ENCODE results near the gene ATP7B.

Gene ATP7B

GRCh38 chr13:51955281-51955771 is 55.9 kb downstream of the ATP7B start:
- 94 to 95% methylated on average over 15 of the region's 15 CpGs for WGBS, 2 experiments
- Histone ChIP-seq H3K9me3 (ENCODE audit: control insufficient read depth, low read length) (no peaks in the 10 kb centered on the region), H3K27me3 (ENCODE audit: control insufficient read depth, insufficient read depth, low read length, poor library complexity, severe bottlenecking) (no peaks in the 10 kb centered on the region), H3K36me3 (ENCODE audit: control insufficient read depth, insufficient read depth, low read length) (no peaks in the 10 kb centered on the region), H3K4me3 (ENCODE audit: insufficient read depth, low read depth, low read length) (no peak overlapping the region), H3K4me1 (ENCODE audit: control insufficient read depth, insufficient read depth, low read length) (no peaks in the 10 kb centered on the region), H3K27ac (ENCODE audit: insufficient read depth, low read depth, low read length, poor library complexity, severe bottlenecking) (no peak overlapping the region)

GRCh38 chr13:51953347-51954195 is 57.7 kb downstream of the ATP7B start:
- no peak overlapping the region for H3K4me3 ChIP-seq (ENCODE audit: insufficient read depth, low read depth, low read length)
- whole genome bisulfite sequencing, 2 experiments: 72 to 87% methylated on average over 2 to 3 of the region's 3 CpGs
- H3K27me3 ChIP-seq (ENCODE audit: control insufficient read depth, insufficient read depth, low read length, poor library complexity, severe bottlenecking): no peaks in the 10 kb centered on the region

DNA sequence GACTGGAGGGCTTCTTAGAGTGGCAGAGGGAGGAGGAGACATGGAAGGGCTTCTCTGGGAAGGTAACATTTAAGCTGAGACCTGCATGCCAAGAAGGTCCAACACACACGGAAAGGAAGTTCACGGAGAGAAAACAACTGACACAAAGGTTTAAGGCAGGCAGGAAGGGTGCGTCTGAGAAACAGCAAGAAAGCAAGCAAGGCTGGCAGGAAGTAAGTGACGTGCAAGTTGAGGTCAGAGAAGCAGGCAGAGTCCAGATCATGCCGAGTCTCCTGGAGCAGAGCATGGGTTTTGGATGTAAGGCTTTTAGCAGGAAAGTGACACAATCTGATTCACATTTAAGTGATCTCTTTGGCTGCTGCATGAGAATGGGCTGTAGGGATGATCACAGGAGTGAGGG is 60.5 kb downstream of the ATP7B start:
- no peaks in the 10 kb centered on the region for H3K9me3 ChIP-seq (ENCODE audit: control insufficient read depth, low read length)
- H3K27ac ChIP-seq (ENCODE audit: insufficient read depth, low read depth, low read length, poor library complexity, severe bottlenecking): no peak overlapping the region
- H3K4me1 ChIP-seq (ENCODE audit: control insufficient read depth, insufficient read depth, low read length): no peaks in the 10 kb centered on the region
- H3K4me3 ChIP-seq (ENCODE audit: insufficient read depth, low read depth, low read length): no peak overlapping the region
- 94 to 96% methylated on average over 5 of the region's 5 CpGs for WGBS, 2 experiments
- H3K36me3 ChIP-seq (ENCODE audit: control insufficient read depth, insufficient read depth, low read length): no peaks in the 10 kb centered on the region
- no peaks in the 10 kb centered on the region for H3K27me3 ChIP-seq (ENCODE audit: control insufficient read depth, insufficient read depth, low read length, poor library complexity, severe bottlenecking)

More at GRCh38 chr13:51953347-51954195, 57.7 kb downstream of the ATP7B start:
- no peaks in the 10 kb centered on the region for H3K4me1 ChIP-seq (ENCODE audit: control insufficient read depth, insufficient read depth, low read length)
- H3K9me3 ChIP-seq (ENCODE audit: control insufficient read depth, low read length): no peaks in the 10 kb centered on the region
- no peak overlapping the region for H3K27ac ChIP-seq (ENCODE audit: insufficient read depth, low read depth, low read length, poor library complexity, severe bottlenecking)
- H3K36me3 ChIP-seq (ENCODE audit: control insufficient read depth, insufficient read depth, low read length): no peaks in the 10 kb centered on the region

DNA sequence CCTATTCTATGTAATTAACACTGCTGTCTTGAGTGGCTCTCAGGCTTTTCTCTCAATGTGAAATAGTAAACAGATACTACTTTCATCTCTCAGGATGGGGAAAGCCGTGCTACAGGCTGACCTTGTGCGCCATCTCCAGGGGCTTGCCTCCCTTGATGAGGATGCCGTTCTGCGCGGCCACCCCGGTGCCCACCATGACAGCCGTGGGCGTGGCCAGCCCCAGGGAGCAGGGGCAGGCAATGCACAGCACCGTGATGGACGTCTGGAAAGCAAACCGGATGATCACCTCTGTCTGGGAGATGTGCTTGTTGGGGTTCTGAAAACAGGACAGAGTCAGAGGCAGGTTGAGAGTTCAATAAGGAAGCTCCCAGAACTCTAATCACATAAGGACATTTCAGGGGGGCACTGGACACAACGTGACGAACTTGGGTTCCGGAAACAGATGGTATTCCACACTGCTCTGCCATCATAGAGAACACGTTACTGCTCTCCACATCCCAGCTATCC is 65.0 kb downstream of the ATP7B start:
- H3K4me1 ChIP-seq (ENCODE audit: control insufficient read depth, insufficient read depth, low read length): no peaks in the 10 kb centered on the region
- H3K9me3 ChIP-seq (ENCODE audit: control insufficient read depth, low read length): no peaks in the 10 kb centered on the region
- 94 to 95% methylated on average over 15 of the region's 15 CpGs for WGBS, 2 experiments
- H3K36me3 ChIP-seq (ENCODE audit: control insufficient read depth, insufficient read depth, low read length): no peaks in the 10 kb centered on the region
- H3K27me3 ChIP-seq (ENCODE audit: control insufficient read depth, insufficient read depth, low read length, poor library complexity, severe bottlenecking): no peaks in the 10 kb centered on the region
- H3K4me3 ChIP-seq (ENCODE audit: insufficient read depth, low read depth, low read length): no peak overlapping the region
- no peak overlapping the region for H3K27ac ChIP-seq (ENCODE audit: insufficient read depth, low read depth, low read length, poor library complexity, severe bottlenecking)

DNA sequence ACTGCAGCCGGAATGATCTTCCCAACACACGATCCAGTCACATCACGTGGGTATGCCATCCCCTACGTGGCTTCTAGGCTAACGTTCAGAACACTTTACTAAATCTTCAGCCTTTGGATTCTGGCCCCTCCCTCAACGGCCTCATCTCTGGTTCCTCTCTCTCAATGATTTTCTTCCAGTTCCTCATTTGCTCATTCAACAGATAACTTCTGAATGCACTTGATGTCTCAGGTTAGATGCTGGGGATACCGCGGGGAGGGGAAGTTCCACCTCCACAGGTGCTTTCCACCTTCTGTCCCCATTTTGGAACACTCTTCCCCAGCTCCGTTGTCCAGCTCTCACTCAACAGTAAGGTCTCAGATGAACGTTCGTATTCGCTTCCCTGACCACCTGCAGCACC is 66.1 kb downstream of the ATP7B start:
- WGBS, 2 experiments: 93% methylated on average over 12 of the region's 12 CpGs
- no peak overlapping the region for H3K4me3 ChIP-seq (ENCODE audit: insufficient read depth, low read depth, low read length)

GRCh38 chr13:51944428-51944827 is 66.8 kb downstream of the ATP7B start:
- no peak overlapping the region for H3K27ac ChIP-seq (ENCODE audit: insufficient read depth, low read depth, low read length, poor library complexity, severe bottlenecking)
- no peaks in the 10 kb centered on the region for H3K27me3 ChIP-seq (ENCODE audit: control insufficient read depth, insufficient read depth, low read length, poor library complexity, severe bottlenecking)

More for the DNA sequence above, 66.1 kb downstream of the ATP7B start:
- Histone ChIP-seq H3K9me3 (ENCODE audit: control insufficient read depth, low read length) (no peaks in the 10 kb centered on the region), H3K27me3 (ENCODE audit: control insufficient read depth, insufficient read depth, low read length, poor library complexity, severe bottlenecking) (no peaks in the 10 kb centered on the region), H3K36me3 (ENCODE audit: control insufficient read depth, insufficient read depth, low read length) (no peaks in the 10 kb centered on the region), H3K27ac (ENCODE audit: insufficient read depth, low read depth, low read length, poor library complexity, severe bottlenecking) (no peak overlapping the region), H3K4me1 (ENCODE audit: control insufficient read depth, insufficient read depth, low read length) (no peaks in the 10 kb centered on the region)

DNA sequence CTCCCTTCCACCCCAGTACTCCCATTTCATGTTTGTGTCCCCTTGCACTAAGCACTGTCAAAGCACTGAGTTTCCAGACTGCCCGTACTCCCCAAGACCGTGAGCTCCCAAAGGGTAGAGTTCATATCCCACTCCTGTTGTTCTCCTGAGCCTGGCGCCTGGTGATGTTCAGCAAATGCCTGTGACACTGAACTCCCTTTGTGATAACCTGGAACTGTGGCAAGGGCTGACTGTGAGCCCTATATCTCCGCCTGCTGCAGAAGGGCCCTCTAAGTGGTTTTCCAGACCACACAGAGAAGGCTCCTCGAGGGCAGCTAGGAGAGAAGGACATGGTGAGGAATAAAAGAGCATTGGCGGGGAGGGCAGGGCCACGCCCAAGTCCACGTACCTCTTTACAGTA is 67.5 kb downstream of the ATP7B start:
- 85 to 88% methylated on average over 8 of the region's 8 CpGs for WGBS, 2 experiments
- H3K4me3 ChIP-seq (ENCODE audit: insufficient read depth, low read depth, low read length): no peak overlapping the region
- no peaks in the 10 kb centered on the region for H3K9me3 ChIP-seq (ENCODE audit: control insufficient read depth, low read length)
- no peaks in the 10 kb centered on the region for H3K27me3 ChIP-seq (ENCODE audit: control insufficient read depth, insufficient read depth, low read length, poor library complexity, severe bottlenecking)
- no peaks in the 10 kb centered on the region for H3K36me3 ChIP-seq (ENCODE audit: control insufficient read depth, insufficient read depth, low read length)
- no peaks in the 10 kb centered on the region for H3K4me1 ChIP-seq (ENCODE audit: control insufficient read depth, insufficient read depth, low read length)
- H3K27ac ChIP-seq (ENCODE audit: insufficient read depth, low read depth, low read length, poor library complexity, severe bottlenecking): no peak overlapping the region

More at GRCh38 chr13:51944428-51944827, 66.8 kb downstream of the ATP7B start:
- Histone ChIP-seq H3K9me3 (ENCODE audit: control insufficient read depth, low read length) (no peaks in the 10 kb centered on the region), H3K36me3 (ENCODE audit: control insufficient read depth, insufficient read depth, low read length) (no peaks in the 10 kb centered on the region), H3K4me3 (ENCODE audit: insufficient read depth, low read depth, low read length) (no peak overlapping the region), H3K4me1 (ENCODE audit: control insufficient read depth, insufficient read depth, low read length) (no peaks in the 10 kb centered on the region)
- WGBS, 2 experiments: 91 to 95% methylated on average over 4 of the region's 4 CpGs

DNA sequence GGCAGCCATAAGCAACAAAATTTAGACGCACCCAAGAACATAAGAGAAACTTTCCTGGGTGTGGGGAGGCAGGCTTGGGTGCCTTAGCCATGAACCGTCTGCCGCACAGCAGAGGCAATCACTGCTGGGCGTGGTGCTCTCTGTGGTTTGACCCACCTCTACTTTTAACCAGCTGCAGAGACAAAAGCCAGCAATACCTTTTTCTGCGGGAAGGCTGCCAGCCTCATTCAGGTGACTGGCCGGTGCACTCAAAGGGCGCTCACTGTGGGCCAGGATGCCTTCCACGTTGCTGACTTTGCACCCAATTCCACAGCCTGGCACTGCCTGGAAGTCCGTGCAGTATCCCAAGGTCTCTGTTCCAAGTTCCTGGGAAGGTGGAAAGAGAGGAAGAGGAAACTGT is 69.1 kb downstream of the ATP7B start:
- 89% methylated on average over 9 of the region's 9 CpGs for WGBS, 2 experiments
- no peak overlapping the region for H3K27ac ChIP-seq (ENCODE audit: insufficient read depth, low read depth, low read length, poor library complexity, severe bottlenecking)
- no peaks in the 10 kb centered on the region for H3K36me3 ChIP-seq (ENCODE audit: control insufficient read depth, insufficient read depth, low read length)

GRCh38 chr13:51938454-51938853 is 72.8 kb downstream of the ATP7B start:
- Histone ChIP-seq H3K36me3 (ENCODE audit: control insufficient read depth, insufficient read depth, low read length) (no peaks in the 10 kb centered on the region), H3K27me3 (ENCODE audit: control insufficient read depth, insufficient read depth, low read length, poor library complexity, severe bottlenecking) (no peaks in the 10 kb centered on the region), H3K27ac (ENCODE audit: insufficient read depth, low read depth, low read length, poor library complexity, severe bottlenecking) (no peak overlapping the region), H3K4me1 (ENCODE audit: control insufficient read depth, insufficient read depth, low read length) (no peaks in the 10 kb centered on the region), H3K4me3 (ENCODE audit: insufficient read depth, low read depth, low read length) (no peak overlapping the region), H3K9me3 (ENCODE audit: control insufficient read depth, low read length) (no peaks in the 10 kb centered on the region)
- WGBS, 2 experiments: 91 to 96% methylated on average over 3 of the region's 3 CpGs

More for the DNA sequence above, 69.1 kb downstream of the ATP7B start:
- no peak overlapping the region for H3K4me3 ChIP-seq (ENCODE audit: insufficient read depth, low read depth, low read length)
- H3K4me1 ChIP-seq (ENCODE audit: control insufficient read depth, insufficient read depth, low read length): no peaks in the 10 kb centered on the region
- H3K27me3 ChIP-seq (ENCODE audit: control insufficient read depth, insufficient read depth, low read length, poor library complexity, severe bottlenecking): no peaks in the 10 kb centered on the region
- H3K9me3 ChIP-seq (ENCODE audit: control insufficient read depth, low read length): no peaks in the 10 kb centered on the region

Measured in ectodermal cell (in vitro differentiated cells).